K562 (cell line): Measurements from ENCODE around the gene NIPAL4. TPM values are rescaled to one million over a fixed set of nuclear protein-coding genes. Genes with fewer than 3 reads are reported as not detected.

Experiments used
- ADNP ChIP-seq: fragments of 200-800 bp; sonication (Bioruptor generic); IDR thresholded peaks from 2 replicates; pipeline ENCODE4 v1.6.1; 2016; ENCODE audit warnings: missing genetic modification characterization, missing compliant biosample characterization
- BCOR ChIP-seq: fragments of 450-650 bp; IDR thresholded peaks from 2 replicates; pipeline ENCODE4 v1.6.1; 2016
- CBX1 ChIP-seq: sonication (generic); IDR thresholded peaks from 2 replicates; pipeline ENCODE4 v1.6.1; 2016; ENCODE audit warnings: antibody characterized with exemption, low read depth, mild to moderate bottlenecking
- MCM5 ChIP-seq: fragments of 450-650 bp; IDR thresholded peaks from 2 replicates; pipeline ENCODE4 v1.6.1; 2016; ENCODE audit warnings: low read depth
- MECOM ChIP-seq: fragments of 250-450 bp; sonication (Bioruptor Pico); IDR thresholded peaks from 2 replicates; pipeline ENCODE4 v1.8.0; 2022; ENCODE audit warnings: inconsistent platforms
- NCOA6 ChIP-seq: fragments of 450-650 bp; IDR thresholded peaks from 2 replicates; pipeline ENCODE4 v1.6.1; 2017; ENCODE audit warnings: mild to moderate bottlenecking
- PRMT5 ChIP-seq: sonication (generic); formaldehyde crosslinking; IDR thresholded peaks from 2 replicates; pipeline ENCODE4 v1.5.0; 2020; ENCODE audit warnings: missing genetic modification reagents
- SMARCB1 ChIP-seq: IDR thresholded peaks from 2 replicates; pipeline ENCODE4 v1.6.1; 2011; ENCODE audit warnings: improper control_type of control experiment, low read depth; ENCODE audit not compliant: insufficient read length
- ZNF121 ChIP-seq: sonication (generic); formaldehyde crosslinking; conservative IDR thresholded peaks from 2 replicates; pipeline ENCODE4 v1.8.0; 2022; ENCODE audit warnings: missing genetic modification reagents
- polyA plus RNA-seq, 8 experiments: library from polyadenylated mRNA; depleted of rRNA in 4 of 8; stranded (reverse) in 5 of 8; unstranded in 3 of 8; fragments of >200 nt; fragmentation: Nextera tagmentation in 2 of 8; fragmentation: Illumina TruSeq in 1 of 8; extraction: Ambion mirVana in 2 of 8; extraction: Trizol in 1 of 8; gene quantifications; 2 replicates each; pipeline versions ENCODE4 v1.2.1 to v1.2.3, GENCODE V29; 2011 to 2014; ENCODE audit warnings: inconsistent platforms in 1 of 8, missing spikeins in 1 of 8
- total RNA-seq, 7 experiments: library from RNA; depleted of rRNA in 6 of 7; stranded (reverse); fragments of >200 nt in 6 of 7; fragmentation: Illumina TruSeq in 2 of 7; extraction: Trizol in 2 of 7; gene quantifications; 2 replicates each; pipeline versions ENCODE4 v1.2.1 to v1.2.3, GENCODE V29; 2011 to 2021; ENCODE audit warnings: low replicate concordance in 1 of 7
- TF ChIP-seq, protein P1 (sequence below), 3 experiments: IDR thresholded peaks in 2 of 3; conservative IDR thresholded peaks in 1 of 3; 2 replicates each; pipeline ENCODE4 v1.5.1; 2011 to 2012; ENCODE audit warnings: low read length in 3 of 3, mild to moderate bottlenecking in 3 of 3, control low read depth in 2 of 3, improper control_type of control experiment in 1 of 3, inconsistent platforms in 1 of 3, low read depth in 1 of 3, mixed read lengths in 1 of 3, moderate library complexity in 1 of 3; ENCODE audit not compliant: insufficient read depth in 2 of 3
- TF ChIP-seq, protein P2 (sequence below): fragments of 450-650 bp; IDR thresholded peaks from 2 replicates; pipeline ENCODE4 v1.6.1; 2017; ENCODE audit warnings: antibody characterized with exemption
- TF ChIP-seq, protein P3 (sequence below): sonication (generic); formaldehyde crosslinking; IDR thresholded peaks from 2 replicates; pipeline ENCODE4 v1.8.0; 2022; ENCODE audit warnings: mild to moderate bottlenecking, missing genetic modification reagents, borderline replicate concordance
- TF ChIP-seq, protein P4 (sequence below): IDR thresholded peaks from 2 replicates; pipeline ENCODE4 v1.6.1; 2014; ENCODE audit warnings: antibody characterized with exemption
- TF ChIP-seq, protein P5 (sequence below): sonication (generic); formaldehyde crosslinking; IDR thresholded peaks from 2 replicates; pipeline ENCODE4 v1.8.1; 2023; ENCODE audit warnings: mild to moderate bottlenecking, missing genetic modification reagents

Gene NIPAL4
- total and polyA plus RNA-seq, 9 of the 15 experiments (the other 6 are each of a cell fraction or from before 2014, with no cell fraction given) = not detected

DNA sequence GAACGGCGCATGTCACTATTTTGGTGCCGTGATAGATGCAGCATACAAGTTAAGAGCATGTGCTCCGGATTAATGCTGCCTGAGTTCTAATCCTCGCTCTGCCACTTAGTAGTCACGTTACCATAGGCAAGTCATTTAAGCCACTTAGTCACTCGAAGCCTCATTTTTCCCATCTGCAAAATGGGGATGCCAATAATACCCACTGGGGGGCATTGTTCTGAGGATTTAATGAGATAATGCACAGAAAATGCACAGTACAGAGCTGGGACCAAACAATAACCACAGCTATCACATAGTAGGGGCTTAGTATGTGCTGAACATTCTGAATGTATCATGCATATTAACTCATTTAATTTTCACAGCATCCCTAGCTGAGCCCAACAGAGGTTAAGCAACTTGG, 9.1 kb downstream of the NIPAL4 start (continued):
- TF ChIP-seq CBX1 (no peak), SMARCB1 (no peak), PRMT5 (no peak), ZNF121 (no peak), BCOR (peak; percentile 78), NCOA6 (no peak), MCM5 (no peak), MECOM (CRISPR knock-in tag) (no peak), ADNP (tag) (0 out of 2 replicates have a peak, but pooled peaks have one; percentile 53)
- TF ChIP-seq, protein P1, sequence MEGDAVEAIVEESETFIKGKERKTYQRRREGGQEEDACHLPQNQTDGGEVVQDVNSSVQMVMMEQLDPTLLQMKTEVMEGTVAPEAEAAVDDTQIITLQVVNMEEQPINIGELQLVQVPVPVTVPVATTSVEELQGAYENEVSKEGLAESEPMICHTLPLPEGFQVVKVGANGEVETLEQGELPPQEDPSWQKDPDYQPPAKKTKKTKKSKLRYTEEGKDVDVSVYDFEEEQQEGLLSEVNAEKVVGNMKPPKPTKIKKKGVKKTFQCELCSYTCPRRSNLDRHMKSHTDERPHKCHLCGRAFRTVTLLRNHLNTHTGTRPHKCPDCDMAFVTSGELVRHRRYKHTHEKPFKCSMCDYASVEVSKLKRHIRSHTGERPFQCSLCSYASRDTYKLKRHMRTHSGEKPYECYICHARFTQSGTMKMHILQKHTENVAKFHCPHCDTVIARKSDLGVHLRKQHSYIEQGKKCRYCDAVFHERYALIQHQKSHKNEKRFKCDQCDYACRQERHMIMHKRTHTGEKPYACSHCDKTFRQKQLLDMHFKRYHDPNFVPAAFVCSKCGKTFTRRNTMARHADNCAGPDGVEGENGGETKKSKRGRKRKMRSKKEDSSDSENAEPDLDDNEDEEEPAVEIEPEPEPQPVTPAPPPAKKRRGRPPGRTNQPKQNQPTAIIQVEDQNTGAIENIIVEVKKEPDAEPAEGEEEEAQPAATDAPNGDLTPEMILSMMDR (IDR thresholded peaks at IDR 0.05 in 2 of 3, conservative IDR thresholded peaks at IDR 0.05 in 1 of 3; ENCODE audit: insufficient read depth in 2 of 3, low read depth in 1 of 3, low read length in 3 of 3) = no peak
- TF ChIP-seq, protein P2, sequence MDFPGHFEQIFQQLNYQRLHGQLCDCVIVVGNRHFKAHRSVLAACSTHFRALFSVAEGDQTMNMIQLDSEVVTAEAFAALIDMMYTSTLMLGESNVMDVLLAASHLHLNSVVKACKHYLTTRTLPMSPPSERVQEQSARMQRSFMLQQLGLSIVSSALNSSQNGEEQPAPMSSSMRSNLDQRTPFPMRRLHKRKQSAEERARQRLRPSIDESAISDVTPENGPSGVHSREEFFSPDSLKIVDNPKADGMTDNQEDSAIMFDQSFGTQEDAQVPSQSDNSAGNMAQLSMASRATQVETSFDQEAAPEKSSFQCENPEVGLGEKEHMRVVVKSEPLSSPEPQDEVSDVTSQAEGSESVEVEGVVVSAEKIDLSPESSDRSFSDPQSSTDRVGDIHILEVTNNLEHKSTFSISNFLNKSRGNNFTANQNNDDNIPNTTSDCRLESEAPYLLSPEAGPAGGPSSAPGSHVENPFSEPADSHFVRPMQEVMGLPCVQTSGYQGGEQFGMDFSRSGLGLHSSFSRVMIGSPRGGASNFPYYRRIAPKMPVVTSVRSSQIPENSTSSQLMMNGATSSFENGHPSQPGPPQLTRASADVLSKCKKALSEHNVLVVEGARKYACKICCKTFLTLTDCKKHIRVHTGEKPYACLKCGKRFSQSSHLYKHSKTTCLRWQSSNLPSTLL = no peak
- TF ChIP-seq, protein P3, sequence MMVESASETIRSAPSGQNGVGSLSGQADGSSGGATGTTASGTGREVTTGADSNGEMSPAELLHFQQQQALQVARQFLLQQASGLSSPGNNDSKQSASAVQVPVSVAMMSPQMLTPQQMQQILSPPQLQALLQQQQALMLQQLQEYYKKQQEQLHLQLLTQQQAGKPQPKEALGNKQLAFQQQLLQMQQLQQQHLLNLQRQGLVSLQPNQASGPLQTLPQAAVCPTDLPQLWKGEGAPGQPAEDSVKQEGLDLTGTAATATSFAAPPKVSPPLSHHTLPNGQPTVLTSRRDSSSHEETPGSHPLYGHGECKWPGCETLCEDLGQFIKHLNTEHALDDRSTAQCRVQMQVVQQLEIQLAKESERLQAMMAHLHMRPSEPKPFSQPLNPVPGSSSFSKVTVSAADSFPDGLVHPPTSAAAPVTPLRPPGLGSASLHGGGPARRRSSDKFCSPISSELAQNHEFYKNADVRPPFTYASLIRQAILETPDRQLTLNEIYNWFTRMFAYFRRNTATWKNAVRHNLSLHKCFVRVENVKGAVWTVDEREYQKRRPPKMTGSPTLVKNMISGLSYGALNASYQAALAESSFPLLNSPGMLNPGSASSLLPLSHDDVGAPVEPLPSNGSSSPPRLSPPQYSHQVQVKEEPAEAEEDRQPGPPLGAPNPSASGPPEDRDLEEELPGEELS (CRISPR knock-in tag) = no peak
- TF ChIP-seq, protein P4, sequence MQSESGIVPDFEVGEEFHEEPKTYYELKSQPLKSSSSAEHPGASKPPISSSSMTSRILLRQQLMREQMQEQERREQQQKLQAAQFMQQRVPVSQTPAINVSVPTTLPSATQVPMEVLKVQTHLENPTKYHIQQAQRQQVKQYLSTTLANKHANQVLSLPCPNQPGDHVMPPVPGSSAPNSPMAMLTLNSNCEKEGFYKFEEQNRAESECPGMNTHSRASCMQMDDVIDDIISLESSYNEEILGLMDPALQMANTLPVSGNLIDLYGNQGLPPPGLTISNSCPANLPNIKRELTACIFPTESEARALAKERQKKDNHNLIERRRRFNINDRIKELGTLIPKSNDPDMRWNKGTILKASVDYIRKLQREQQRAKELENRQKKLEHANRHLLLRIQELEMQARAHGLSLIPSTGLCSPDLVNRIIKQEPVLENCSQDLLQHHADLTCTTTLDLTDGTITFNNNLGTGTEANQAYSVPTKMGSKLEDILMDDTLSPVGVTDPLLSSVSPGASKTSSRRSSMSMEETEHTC = no peak
- TF ChIP-seq, protein P5, sequence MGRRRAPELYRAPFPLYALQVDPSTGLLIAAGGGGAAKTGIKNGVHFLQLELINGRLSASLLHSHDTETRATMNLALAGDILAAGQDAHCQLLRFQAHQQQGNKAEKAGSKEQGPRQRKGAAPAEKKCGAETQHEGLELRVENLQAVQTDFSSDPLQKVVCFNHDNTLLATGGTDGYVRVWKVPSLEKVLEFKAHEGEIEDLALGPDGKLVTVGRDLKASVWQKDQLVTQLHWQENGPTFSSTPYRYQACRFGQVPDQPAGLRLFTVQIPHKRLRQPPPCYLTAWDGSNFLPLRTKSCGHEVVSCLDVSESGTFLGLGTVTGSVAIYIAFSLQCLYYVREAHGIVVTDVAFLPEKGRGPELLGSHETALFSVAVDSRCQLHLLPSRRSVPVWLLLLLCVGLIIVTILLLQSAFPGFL (CRISPR knock-in tag) = no peak
